Trophoblast cell (in vitro differentiated cells and primary cell): Measurements from ENCODE around the gene FH.

Experiments
- DNase-seq, 2 donors: peaks; one replicate each; pipeline ENCODE4 v3.0.0-alpha.2; 2016
- H2AFZ ChIP-seq: 2 replicates; pipeline ENCODE4 v1.6.1; 2013; ENCODE audit warnings: low read length, moderate library complexity, mild to moderate bottlenecking; ENCODE audit not compliant: insufficient read depth, poor library complexity
- H2AK5ac ChIP-seq: 2 replicates; pipeline ENCODE4 v1.6.1; 2013; ENCODE audit warnings: mild to moderate bottlenecking, low read length
- H2BK120ac ChIP-seq: 2 replicates; pipeline ENCODE4 v1.6.1; 2013; ENCODE audit warnings: low read length, mild to moderate bottlenecking, moderate library complexity; ENCODE audit not compliant: insufficient read depth, poor library complexity
- H2BK12ac ChIP-seq: 2 replicates; pipeline ENCODE4 v1.6.1; 2013; ENCODE audit warnings: mild to moderate bottlenecking, low read length, moderate library complexity
- H2BK5ac ChIP-seq: 2 replicates; pipeline ENCODE4 v1.6.1; 2013; ENCODE audit warnings: low read length, low read depth, moderate library complexity, mild to moderate bottlenecking; ENCODE audit not compliant: poor library complexity
- H3K14ac ChIP-seq: 2 replicates; pipeline ENCODE4 v1.6.1; 2013; ENCODE audit warnings: mild to moderate bottlenecking, low read length
- H3K18ac ChIP-seq: 2 replicates; pipeline ENCODE4 v1.6.1; 2013; ENCODE audit warnings: mild to moderate bottlenecking, low read length
- H3K23ac ChIP-seq: 2 replicates; pipeline ENCODE4 v1.6.1; 2013; ENCODE audit warnings: low read length
- H3K27ac ChIP-seq: 2 replicates; pipeline ENCODE4 v1.5.1; 2013; ENCODE audit warnings: low read depth, mild to moderate bottlenecking, inconsistent platforms, low read length, moderate library complexity
- H3K27me3 ChIP-seq: 2 replicates; pipeline ENCODE4 v1.6.1; 2013; ENCODE audit warnings: inconsistent platforms, mild to moderate bottlenecking, low read length, moderate library complexity; ENCODE audit not compliant: insufficient read depth
- H3K36me3 ChIP-seq, 2 experiments: 1 replicate in 1 of 2; 2 replicates in 1 of 2; pipeline ENCODE4 v1.6.1; 2013; ENCODE audit warnings: low read length in 2 of 2, mild to moderate bottlenecking in 2 of 2, moderate library complexity in 1 of 2; ENCODE audit not compliant: insufficient read depth in 2 of 2, control insufficient read depth in 1 of 2
- H3K4ac ChIP-seq: 2 replicates; pipeline ENCODE4 v1.6.1; 2013; ENCODE audit warnings: low read depth, mild to moderate bottlenecking, low read length, moderate library complexity
- H3K4me1 ChIP-seq, 2 experiments: 1 replicate in 1 of 2; 2 replicates in 1 of 2; pipeline ENCODE4 v1.6.1; 2013; ENCODE audit warnings: low read length in 2 of 2, mild to moderate bottlenecking in 2 of 2, moderate library complexity in 1 of 2; ENCODE audit not compliant: insufficient read depth in 2 of 2, control insufficient read depth in 1 of 2
- H3K4me2 ChIP-seq: 2 replicates; pipeline ENCODE4 v1.6.1; 2013; ENCODE audit warnings: inconsistent platforms, mild to moderate bottlenecking, low read length, moderate library complexity
- H3K4me3 ChIP-seq: 2 replicates; pipeline ENCODE4 v1.5.1; 2013; ENCODE audit warnings: mild to moderate bottlenecking, low read depth, low read length, inconsistent platforms
- H3K79me1 ChIP-seq: one replicate; pipeline ENCODE4 v1.6.1; 2013; ENCODE audit warnings: low read length
- H3K79me2 ChIP-seq: 2 replicates; pipeline ENCODE4 v1.6.1; 2013; ENCODE audit warnings: low read length, mild to moderate bottlenecking; ENCODE audit not compliant: control insufficient read depth, insufficient read depth, poor library complexity
- H3K9ac ChIP-seq: 2 replicates; pipeline ENCODE4 v1.6.1; 2013; ENCODE audit warnings: mild to moderate bottlenecking, low read length
- H3K9me3 ChIP-seq: 2 replicates; pipeline ENCODE4 v1.6.1; 2013; ENCODE audit warnings: low read depth, mild to moderate bottlenecking, control low read depth, inconsistent platforms, low read length; ENCODE audit not compliant: insufficient read depth
- H4K12ac ChIP-seq: 2 replicates; pipeline ENCODE4 v1.6.1; 2013; ENCODE audit warnings: low read depth, mild to moderate bottlenecking, low read length, moderate library complexity
- H4K8ac ChIP-seq: 2 replicates; pipeline ENCODE4 v1.6.1; 2013; ENCODE audit warnings: low read depth, mild to moderate bottlenecking, low read length, moderate library complexity
- H4K91ac ChIP-seq: one replicate; pipeline ENCODE4 v1.6.1; 2013; ENCODE audit warnings: low read depth, mild to moderate bottlenecking, low read length, moderate library complexity
- WGBS: extraction: QIAGEN DNeasy Blood & Tissue Kit; methylation state at CpG from one replicate; pipeline ENCODE4 v1.1.7; 2013; ENCODE audit warnings: missing lambda C conversion rate; ENCODE audit not compliant: insufficient read length, insufficient coverage; ENCODE audit errors: extremely low coverage; 5-methylcytosine and 5-hydroxymethylcytosine counted together

Gene FH

GRCh38 chr1:241557031-241557430, 37.5 kb upstream of the FH start:
- no peak overlapping the region for H2AFZ ChIP-seq
- no peak overlapping the region for H2AK5ac ChIP-seq
- H3K4me2 ChIP-seq: no peak overlapping the region
- no peaks in the 10 kb centered on the region for H3K4me1 ChIP-seq
- H2BK12ac ChIP-seq: no peak overlapping the region
- H4K91ac ChIP-seq: no peak overlapping the region
- no peaks in the 10 kb centered on the region for H3K79me2 ChIP-seq
- H3K27ac ChIP-seq: no peak overlapping the region
- H3K4ac ChIP-seq: no peak overlapping the region
- no peaks in the 10 kb centered on the region for H3K79me1 ChIP-seq
- H3K9ac ChIP-seq: no peak overlapping the region
- H3K23ac ChIP-seq: no peak overlapping the region
- H3K36me3 ChIP-seq: no peaks in the 10 kb centered on the region
- no peak overlapping the region for H4K12ac ChIP-seq
- no peak for DNase-seq
- WGBS: 100% methylated on average over 1 of the region's 5 CpGs
- no peak overlapping the region for H2BK5ac ChIP-seq
- no peak overlapping the region for H3K18ac ChIP-seq
- H3K27me3 ChIP-seq: no peaks in the 10 kb centered on the region
- no peaks in the 10 kb centered on the region for H3K9me3 ChIP-seq
- H4K8ac ChIP-seq: no peak overlapping the region
- no peak overlapping the region for H3K14ac ChIP-seq
- H2BK120ac ChIP-seq: no peak overlapping the region
- H3K4me3 ChIP-seq: no peak overlapping the region

GRCh38 chr1:241555526-241555925, 36.0 kb upstream of the FH start:
- DNase-seq: no peak
- H2AFZ ChIP-seq: no peak overlapping the region
- no CpG with 5 or more reads among the region's 3 CpGs for WGBS

GRCh38 chr1:241553886-241554592, 34.5 kb upstream of the FH start:
- Histone ChIP-seq H4K8ac (no peak overlapping the region), H3K4me2 (no peak overlapping the region), H3K27ac (no peak overlapping the region), H2BK5ac (no peak overlapping the region), H3K27me3 (no peaks in the 10 kb centered on the region), H3K9ac (no peak overlapping the region), H3K79me2 (no peaks in the 10 kb centered on the region), H3K14ac (no peak overlapping the region), H3K23ac (no peak overlapping the region), H3K4ac (no peak overlapping the region), H3K79me1 (no peaks in the 10 kb centered on the region), H2AK5ac (no peak overlapping the region), H2AFZ (no peak overlapping the region), H4K91ac (no peak overlapping the region), H4K12ac (no peak overlapping the region), H3K9me3 (no peaks in the 10 kb centered on the region), H3K4me3 (no peak overlapping the region), H3K18ac (no peak overlapping the region), H3K36me3 (no peaks in the 10 kb centered on the region), H2BK12ac (no peak overlapping the region), H3K4me1 (no peaks in the 10 kb centered on the region), H2BK120ac (no peak overlapping the region)
- no peak for DNase-seq
- WGBS: no CpG with 5 or more reads among the region's 7 CpGs

More at GRCh38 chr1:241555526-241555925, 36.0 kb upstream of the FH start:
- Histone ChIP-seq H2BK5ac (no peak overlapping the region), H4K91ac (no peak overlapping the region), H3K4ac (no peak overlapping the region), H3K4me1 (no peaks in the 10 kb centered on the region), H3K23ac (no peak overlapping the region), H3K27me3 (no peaks in the 10 kb centered on the region), H3K9ac (no peak overlapping the region), H3K18ac (no peak overlapping the region), H4K12ac (no peak overlapping the region), H2BK120ac (no peak overlapping the region), H3K36me3 (no peaks in the 10 kb centered on the region), H3K27ac (no peak overlapping the region), H3K14ac (no peak overlapping the region), H3K9me3 (no peaks in the 10 kb centered on the region), H4K8ac (no peak overlapping the region), H2BK12ac (no peak overlapping the region), H3K4me2 (no peak overlapping the region), H2AK5ac (no peak overlapping the region), H3K4me3 (no peak overlapping the region), H3K79me2 (no peaks in the 10 kb centered on the region), H3K79me1 (no peaks in the 10 kb centered on the region)

GRCh38 chr1:241551759-241552638, 32.4 kb upstream of the FH start:
- WGBS: no CpG with 5 or more reads among the region's 22 CpGs

More at GRCh38 chr1:241551759-241552638, 32.4 kb upstream of the FH start:
- Histone ChIP-seq H3K4me3 (no peak overlapping the region), H3K9me3 (no peaks in the 10 kb centered on the region), H2AK5ac (no peak overlapping the region), H4K8ac (no peak overlapping the region), H3K27ac (no peak overlapping the region), H3K4ac (no peak overlapping the region), H3K4me2 (no peak overlapping the region), H3K36me3 (no peaks in the 10 kb centered on the region), H3K14ac (no peak overlapping the region), H3K18ac (no peak overlapping the region), H2BK5ac (no peak overlapping the region), H3K9ac (no peak overlapping the region), H3K79me2 (no peaks in the 10 kb centered on the region), H3K4me1 (no peaks in the 10 kb centered on the region), H4K91ac (no peak overlapping the region), H2BK120ac (no peak overlapping the region), H3K23ac (no peak overlapping the region), H2BK12ac (no peak overlapping the region), H4K12ac (no peak overlapping the region), H3K79me1 (no peaks in the 10 kb centered on the region), H3K27me3 (no peaks in the 10 kb centered on the region), H2AFZ (no peak overlapping the region)
- peak in 1 of 2 donors; percentile 22 for DNase-seq
